Kidney glomerular epithelial cell (primary cell): ENCODE data around the gene ANO6.
"Not testable (repeated sequence)": the region's sequence is repeated elsewhere in the genome, so short reads cannot be mapped to it uniquely, and the experiment has no call there.

Experiments
- DNase-seq: peaks from one replicate; lab custom pipeline; 2025; lab: John Stamatoyannopoulos, UW

ANO6 gene

GRCh38 chr12:45309836-45310626 lies 94.1 kb downstream of the ANO6 start:
- no peak for DNase-seq

GRCh38 chr12:45310627-45310968 lies 94.7 kb downstream of the ANO6 start:
- no peak for DNase-seq

DNA sequence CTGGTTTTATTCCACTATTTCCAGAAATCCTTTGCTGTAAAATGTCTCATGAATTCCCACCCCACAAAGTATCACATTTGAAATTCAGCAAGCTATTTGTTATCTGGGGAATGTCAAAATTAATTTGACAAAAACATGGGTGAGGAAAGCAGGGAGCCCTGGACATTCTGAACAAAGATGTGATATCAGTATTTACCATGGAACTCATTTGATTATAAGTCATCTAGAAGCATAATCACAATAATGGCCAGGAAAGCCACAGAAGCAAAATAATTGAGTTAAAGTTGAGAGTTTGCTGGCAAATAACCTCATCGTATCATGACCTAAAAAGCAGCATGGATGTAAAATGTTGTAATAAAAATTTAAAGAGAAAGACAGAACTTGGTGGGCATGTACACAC lies 96.1 kb downstream of the ANO6 start:
- no peak for DNase-seq

GRCh38 chr12:45314770-45315169 lies 98.9 kb downstream of the ANO6 start:
- no peak for DNase-seq

- DNase-seq = no peak
Observed at GRCh38 chr12:45315462-45315861, 99.6 kb downstream of the ANO6 start.

- not testable (repeated sequence) for DNase-seq
Observed at GRCh38 chr12:45317261-45317660, 101.4 kb downstream of the ANO6 start.

GRCh38 chr12:45322810-45323209 lies 106.9 kb downstream of the ANO6 start:
- no peak for DNase-seq

DNA sequence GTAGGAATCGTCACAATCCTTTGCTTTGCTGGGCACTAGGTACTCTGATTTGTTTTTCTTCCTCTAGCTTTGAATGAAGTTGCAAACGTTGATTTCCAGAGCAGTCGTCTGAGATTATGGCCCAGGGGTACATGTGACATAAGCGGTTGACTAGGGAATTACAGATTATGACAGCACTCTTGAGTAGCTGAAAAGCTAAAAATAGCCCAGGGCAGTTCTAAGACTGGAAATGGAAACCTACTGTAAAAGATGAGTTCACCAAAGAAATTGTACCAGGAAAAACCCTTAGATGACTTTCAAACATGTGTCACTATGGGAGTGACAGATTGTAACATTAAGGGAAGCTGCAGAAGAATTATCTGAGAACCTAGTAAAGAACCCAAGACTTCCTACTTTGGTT lies 108.5 kb downstream of the ANO6 start:
- no peak for DNase-seq

GRCh38 chr12:45326358-45326975 lies 110.6 kb downstream of the ANO6 start:
- DNase-seq = no peak

GRCh38 chr12:45327823-45328383 lies 112.0 kb downstream of the ANO6 start:
- DNase-seq = no peak

DNA sequence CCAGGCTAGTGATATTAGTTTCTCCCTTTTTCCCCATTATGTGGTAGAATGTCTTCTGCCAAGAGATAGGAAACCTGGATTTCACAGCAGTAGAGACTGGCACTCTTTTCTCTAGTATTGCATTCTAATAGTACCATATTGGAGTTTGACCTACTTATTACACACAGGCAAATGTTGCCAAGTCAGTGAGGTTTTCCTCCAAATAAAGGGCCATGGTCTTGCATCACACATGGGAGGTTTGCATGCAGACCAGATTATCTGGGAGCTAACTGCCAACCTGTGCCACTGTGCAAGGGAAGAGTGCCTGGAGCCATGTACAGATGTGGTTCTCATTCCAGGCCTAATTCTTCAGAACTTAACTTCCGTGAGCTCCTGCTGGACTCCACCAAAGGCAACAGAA lies 113.3 kb downstream of the ANO6 start:
- DNase-seq = no peak

GRCh38 chr12:45329702-45330101 lies 113.8 kb downstream of the ANO6 start:
- no peak for DNase-seq

GRCh38 chr12:45331552-45331951 lies 115.7 kb downstream of the ANO6 start:
- DNase-seq = no peak

GRCh38 chr12:45334396-45334795 lies 118.5 kb downstream of the ANO6 start:
- no peak for DNase-seq

GRCh38 chr12:45336331-45336730 lies 120.4 kb downstream of the ANO6 start:
- DNase-seq = peak; percentile 45

- peak; percentile 15 for DNase-seq
Observed at GRCh38 chr12:45336762-45337596, 121.1 kb downstream of the ANO6 start.

- no peak for DNase-seq
Observed at GRCh38 chr12:45337835-45338234, 121.9 kb downstream of the ANO6 start.

- no peak for DNase-seq
Observed at GRCh38 chr12:45338272-45338671, 122.4 kb downstream of the ANO6 start.

DNA sequence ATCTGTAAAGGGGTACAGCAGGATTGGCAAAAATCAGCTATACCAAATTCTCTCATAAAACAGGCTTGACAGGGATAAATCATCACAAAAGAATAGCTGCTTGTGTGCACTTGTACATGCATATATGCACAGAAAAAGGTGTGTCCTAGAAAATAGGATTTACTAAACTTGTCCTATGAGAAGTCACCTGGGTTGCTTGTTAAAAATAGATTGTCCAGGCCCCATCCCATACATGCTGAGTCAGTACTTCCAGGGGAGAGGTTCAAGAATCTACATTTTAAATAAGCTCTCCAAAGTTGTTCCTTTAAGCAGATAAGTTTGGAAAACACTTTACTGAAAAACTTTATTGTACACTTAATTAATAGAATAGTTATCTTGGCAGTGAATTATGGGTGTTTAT lies 123.1 kb downstream of the ANO6 start:
- no peak for DNase-seq

- DNase-seq = no peak
Observed at GRCh38 chr12:45342171-45342570, 126.3 kb downstream of the ANO6 start.

- DNase-seq = no peak
Observed at GRCh38 chr12:45342848-45343247, 127.0 kb downstream of the ANO6 start.

DNA sequence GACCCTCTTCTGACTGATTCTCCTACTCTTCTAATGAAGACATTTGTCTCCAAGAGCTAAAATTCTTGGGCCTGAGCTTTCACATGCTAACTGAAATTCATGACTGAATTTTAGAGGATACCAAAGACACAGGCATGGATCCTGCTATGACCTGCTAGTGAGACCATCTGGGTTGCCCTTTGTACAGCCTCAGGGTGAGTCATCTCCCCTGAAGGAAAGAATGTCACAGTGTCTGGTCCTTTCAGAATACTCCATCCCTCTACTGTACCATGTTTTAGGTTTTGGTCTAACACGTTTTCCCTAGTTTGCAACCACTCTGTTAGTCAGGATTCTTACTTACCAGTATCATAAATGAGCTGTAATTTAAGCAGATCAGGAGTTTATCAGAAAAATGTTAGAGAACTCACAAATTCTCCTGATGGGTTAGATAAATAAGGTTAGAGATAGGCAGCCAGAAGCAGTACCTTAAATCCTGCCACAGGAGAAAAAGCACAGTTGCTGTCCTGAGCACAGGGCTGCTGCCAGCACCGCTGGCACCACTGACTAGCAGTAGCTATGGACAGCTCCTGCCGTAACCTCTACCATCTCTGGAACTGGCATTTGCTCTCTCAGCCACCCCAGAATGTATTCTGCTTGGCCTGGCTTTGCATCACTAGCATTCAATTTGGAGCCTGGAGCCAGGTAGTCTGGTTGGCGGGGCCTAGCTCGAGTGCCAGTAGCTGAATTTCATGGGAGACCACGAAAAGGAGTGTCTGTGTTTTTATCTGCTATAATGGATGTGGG lies 127.6 kb downstream of the ANO6 start:
- DNase-seq = no peak
